IMR-90 (cell line): Measurements from ENCODE around the gene LYSMD2.

Experiments used
- CTCF ChIP-seq: conservative IDR thresholded peaks from 2 replicates; pipeline ENCODE4 v1.5.1; 2012; ENCODE audit warnings: mild to moderate bottlenecking, low read depth, low read length, improper control_type of control experiment
- MXI1 ChIP-seq: IDR thresholded peaks from 2 replicates; pipeline ENCODE4 v1.6.1; 2012; ENCODE audit warnings: low read depth, mild to moderate bottlenecking, low read length, moderate library complexity, borderline replicate concordance
- NFE2L2 ChIP-seq: fragments of 150-350 bp; IDR thresholded peaks from 2 replicates; pipeline ENCODE4 v1.6.1; 2016; ENCODE audit warnings: low read depth, mild to moderate bottlenecking, low read length
- RCOR1 ChIP-seq: IDR thresholded peaks from 2 replicates; pipeline ENCODE4 v1.6.1; 2012; ENCODE audit warnings: mild to moderate bottlenecking, low read length, improper control_type of control experiment; ENCODE audit not compliant: insufficient replicate concordance

GRCh38 chr15:51749307-51749706, 11.9 kb upstream of the LYSMD2 start:
- no peak for TF ChIP-seq CTCF
- TF ChIP-seq MXI1: no peak
- TF ChIP-seq NFE2L2: no peak
- TF ChIP-seq RCOR1: no peak
